Parathyroid adenoma (tissue), 2 donors: ENCODE measurements around the gene MVB12B.

Experiments used
- H2AFZ ChIP-seq: fragments of 300-600 bp; sonication (generic); one replicate; pipeline ENCODE4 v1.7.0; 2017; ENCODE audit warnings: antibody characterized with exemption, mild to moderate bottlenecking
- H3K27ac ChIP-seq: fragments of 300-600 bp; sonication (generic); one replicate; pipeline ENCODE4 v1.7.0; 2017
- H3K27me3 ChIP-seq: fragments of 300-600 bp; sonication (generic); one replicate; pipeline ENCODE4 v1.7.0; 2017; ENCODE audit warnings: low read length; ENCODE audit not compliant: control insufficient read depth, insufficient read depth
- H3K36me3 ChIP-seq: fragments of 300-600 bp; sonication (generic); one replicate; pipeline ENCODE4 v1.7.0; 2017; ENCODE audit warnings: low read length; ENCODE audit not compliant: control insufficient read depth, insufficient read depth
- H3K4me1 ChIP-seq: fragments of 300-600 bp; sonication (generic); one replicate; pipeline ENCODE4 v1.7.0; 2017; ENCODE audit warnings: control low read depth
- H3K4me2 ChIP-seq: fragments of 300-600 bp; sonication (generic); one replicate; pipeline ENCODE4 v1.7.0; 2017; ENCODE audit warnings: low read length
- H3K4me3 ChIP-seq: fragments of 300-600 bp; sonication (generic); one replicate; pipeline ENCODE4 v1.7.0; 2017; ENCODE audit warnings: low read depth, low read length
- H3K79me2 ChIP-seq: fragments of 300-600 bp; sonication (generic); one replicate; pipeline ENCODE4 v1.7.0; 2017; ENCODE audit warnings: control low read depth
- H3K9ac ChIP-seq: fragments of 300-600 bp; sonication (generic); one replicate; pipeline ENCODE4 v1.7.0; 2017; ENCODE audit warnings: mild to moderate bottlenecking
- H3K9me3 ChIP-seq: fragments of 300-600 bp; sonication (generic); one replicate; pipeline ENCODE4 v1.7.0; 2017; ENCODE audit warnings: low read length; ENCODE audit not compliant: control insufficient read depth
- TF ChIP-seq, protein P1 (sequence below): fragments of 300-600 bp; sonication (generic); IDR thresholded peaks from one replicate; pipeline ENCODE4 v1.7.0; 2017; ENCODE audit warnings: antibody characterized with exemption, mild to moderate bottlenecking
- donor health status: primary hyperparathyroidism.

Gene MVB12B

DNA sequence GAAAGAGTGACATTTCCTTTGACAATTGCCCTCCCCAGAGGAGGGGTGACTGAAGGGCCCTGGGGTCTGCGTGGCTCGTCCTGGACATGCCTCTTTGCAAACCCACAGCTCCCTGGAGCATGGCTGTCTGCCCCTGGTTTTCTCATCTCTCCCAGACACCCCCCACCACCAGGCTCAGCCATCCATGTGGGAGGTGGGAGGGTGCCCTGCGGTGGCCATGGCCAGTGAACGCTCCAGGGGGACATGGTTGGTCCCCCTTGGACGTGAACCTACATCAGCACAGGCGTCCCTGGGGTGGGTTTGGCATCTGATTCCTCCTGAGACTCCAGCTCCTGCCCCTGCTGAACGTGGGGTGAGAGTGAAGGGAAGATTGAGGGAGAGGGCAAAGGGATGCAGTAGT is 219.4 kb downstream of the MVB12B start:
- Histone ChIP-seq H2AFZ (no peak overlapping the region), H3K4me3 (no peak overlapping the region), H3K9me3 (no peaks in the 10 kb centered on the region), H3K4me2 (no peak overlapping the region), H3K36me3 (no peaks in the 10 kb centered on the region), H3K27me3 (no peaks in the 10 kb centered on the region), H3K79me2 (no peaks in the 10 kb centered on the region), H3K27ac (no peak overlapping the region), H3K4me1 (no peaks in the 10 kb centered on the region), H3K9ac (no peak overlapping the region)
- TF ChIP-seq, protein P1, sequence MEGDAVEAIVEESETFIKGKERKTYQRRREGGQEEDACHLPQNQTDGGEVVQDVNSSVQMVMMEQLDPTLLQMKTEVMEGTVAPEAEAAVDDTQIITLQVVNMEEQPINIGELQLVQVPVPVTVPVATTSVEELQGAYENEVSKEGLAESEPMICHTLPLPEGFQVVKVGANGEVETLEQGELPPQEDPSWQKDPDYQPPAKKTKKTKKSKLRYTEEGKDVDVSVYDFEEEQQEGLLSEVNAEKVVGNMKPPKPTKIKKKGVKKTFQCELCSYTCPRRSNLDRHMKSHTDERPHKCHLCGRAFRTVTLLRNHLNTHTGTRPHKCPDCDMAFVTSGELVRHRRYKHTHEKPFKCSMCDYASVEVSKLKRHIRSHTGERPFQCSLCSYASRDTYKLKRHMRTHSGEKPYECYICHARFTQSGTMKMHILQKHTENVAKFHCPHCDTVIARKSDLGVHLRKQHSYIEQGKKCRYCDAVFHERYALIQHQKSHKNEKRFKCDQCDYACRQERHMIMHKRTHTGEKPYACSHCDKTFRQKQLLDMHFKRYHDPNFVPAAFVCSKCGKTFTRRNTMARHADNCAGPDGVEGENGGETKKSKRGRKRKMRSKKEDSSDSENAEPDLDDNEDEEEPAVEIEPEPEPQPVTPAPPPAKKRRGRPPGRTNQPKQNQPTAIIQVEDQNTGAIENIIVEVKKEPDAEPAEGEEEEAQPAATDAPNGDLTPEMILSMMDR: no peak

DNA sequence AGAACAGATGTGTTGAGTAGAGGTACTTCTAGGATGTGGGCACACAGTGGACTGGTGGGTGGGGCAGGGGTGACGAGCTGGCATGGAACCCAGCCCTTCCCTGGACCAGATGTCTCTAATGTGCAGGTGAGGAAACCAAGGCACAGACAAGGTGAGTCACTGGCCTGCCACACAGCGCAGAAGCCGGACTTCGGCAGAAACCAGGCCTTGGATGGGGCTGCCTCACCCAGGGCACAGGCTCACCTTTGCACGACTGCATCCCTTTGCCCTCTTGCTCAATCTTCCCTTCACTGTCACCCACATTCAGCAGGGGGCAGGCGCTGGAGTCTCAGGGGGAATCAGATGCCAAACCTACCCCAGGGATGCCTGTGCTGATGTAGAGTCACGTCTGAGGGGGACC is 221.7 kb downstream of the MVB12B start:
- H3K36me3 ChIP-seq: no peaks in the 10 kb centered on the region
- H3K27me3 ChIP-seq: no peaks in the 10 kb centered on the region
- no peaks in the 10 kb centered on the region for H3K79me2 ChIP-seq
- no peak overlapping the region for H3K4me3 ChIP-seq
- H2AFZ ChIP-seq: no peak overlapping the region
- no peak overlapping the region for H3K9ac ChIP-seq
- TF ChIP-seq, protein P1: no peak
- H3K4me2 ChIP-seq: no peak overlapping the region
- H3K9me3 ChIP-seq: no peaks in the 10 kb centered on the region
- no peak overlapping the region for H3K27ac ChIP-seq
- H3K4me1 ChIP-seq: no peaks in the 10 kb centered on the region

DNA sequence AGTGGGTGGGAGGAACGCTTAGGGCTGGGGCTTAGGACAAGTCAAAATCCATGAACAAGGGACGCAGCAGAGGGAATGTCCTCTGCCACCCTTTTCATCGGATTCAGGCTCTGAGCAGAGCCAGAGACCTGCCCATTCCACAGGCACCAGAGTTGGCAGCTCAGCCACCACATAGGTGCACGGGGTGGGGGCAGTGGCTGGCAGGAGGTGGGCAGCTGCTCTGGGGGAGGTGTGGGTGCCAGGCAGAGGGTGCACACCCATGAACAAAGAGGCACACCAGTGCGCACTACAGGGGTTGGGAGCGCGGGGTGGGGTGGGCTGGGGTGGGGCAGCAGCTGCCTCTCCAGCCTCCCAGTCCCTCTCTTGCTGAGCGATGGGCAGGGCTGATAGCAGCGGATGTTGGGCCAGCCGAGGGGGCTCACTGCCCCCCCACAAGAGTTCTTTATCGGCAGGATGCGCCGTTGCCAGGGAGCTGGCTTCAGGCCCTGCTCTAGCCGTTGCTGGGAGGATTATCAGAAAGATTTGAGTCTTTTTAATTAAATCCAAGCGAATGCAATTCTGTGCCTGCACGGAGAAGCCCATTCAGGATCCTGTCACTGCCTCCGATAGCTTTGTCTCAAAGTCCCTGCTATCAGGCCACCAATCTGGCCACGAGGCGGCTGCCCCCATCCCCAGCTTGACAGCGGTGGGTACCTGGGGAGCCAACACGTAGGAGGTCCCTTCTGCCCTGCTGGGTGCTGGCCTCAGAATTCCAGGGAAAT is 222.8 kb downstream of the MVB12B start:
- Histone ChIP-seq H3K9ac (no peak overlapping the region), H2AFZ (no peak overlapping the region), H3K36me3 (no peaks in the 10 kb centered on the region), H3K27ac (no peak overlapping the region), H3K4me3 (no peak overlapping the region), H3K27me3 (no peaks in the 10 kb centered on the region), H3K9me3 (no peaks in the 10 kb centered on the region), H3K4me2 (no peak overlapping the region), H3K79me2 (no peaks in the 10 kb centered on the region), H3K4me1 (no peaks in the 10 kb centered on the region)
- TF ChIP-seq, protein P1: no peak

DNA sequence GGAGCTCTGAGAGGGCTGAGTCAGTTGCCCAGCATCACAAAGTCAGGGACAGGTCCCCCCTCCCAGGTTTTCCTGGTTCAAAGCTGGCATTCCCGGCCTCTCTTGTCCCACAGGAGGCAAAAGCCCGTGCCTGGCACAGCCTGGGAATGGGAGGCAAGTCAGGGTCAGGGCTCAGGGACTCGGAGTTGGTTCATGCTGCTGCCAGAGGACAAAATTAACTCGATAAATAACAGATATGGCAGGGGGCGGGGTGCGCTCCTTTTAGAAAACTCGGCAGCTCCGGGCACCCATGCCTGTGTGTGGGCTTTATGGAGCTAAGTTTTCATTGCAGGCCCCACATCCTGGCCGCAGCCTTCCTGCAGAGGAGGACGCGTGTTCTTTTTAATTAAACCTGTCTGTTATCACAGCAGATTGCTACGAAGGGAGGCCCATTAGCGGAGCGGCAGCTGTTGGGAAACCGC is 224.3 kb downstream of the MVB12B start:
- no peaks in the 10 kb centered on the region for H3K4me1 ChIP-seq
- H3K9ac ChIP-seq: no peak overlapping the region
- no peaks in the 10 kb centered on the region for H3K36me3 ChIP-seq
- no peak overlapping the region for H3K4me3 ChIP-seq
- H3K79me2 ChIP-seq: no peaks in the 10 kb centered on the region
- no peak overlapping the region for H3K4me2 ChIP-seq
- H3K9me3 ChIP-seq: no peaks in the 10 kb centered on the region
- TF ChIP-seq, protein P1: no peak
- no peak overlapping the region for H2AFZ ChIP-seq
- H3K27me3 ChIP-seq: no peaks in the 10 kb centered on the region
- H3K27ac ChIP-seq: no peak overlapping the region

DNA sequence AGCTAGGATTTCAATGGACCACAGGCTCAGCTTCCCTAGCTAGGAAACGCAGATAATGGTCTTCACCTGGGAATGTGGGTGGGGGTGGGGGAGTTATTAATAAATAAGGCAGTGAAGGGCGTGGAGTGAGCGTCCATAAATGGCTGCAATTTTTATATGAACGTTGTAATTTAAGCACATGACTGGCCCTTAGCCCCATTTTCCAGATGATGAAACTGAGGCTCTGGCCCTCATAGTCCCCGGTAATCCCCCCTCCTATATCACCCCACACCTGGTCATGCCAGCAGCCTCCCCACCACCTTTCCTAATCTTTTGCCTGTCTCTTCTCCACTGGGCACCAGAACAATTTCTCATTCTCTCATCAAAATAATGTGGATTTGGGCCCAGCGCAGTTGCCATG is 225.2 kb downstream of the MVB12B start:
- Histone ChIP-seq H3K4me2 (no peak overlapping the region), H3K27ac (no peak overlapping the region), H3K79me2 (no peaks in the 10 kb centered on the region), H3K27me3 (no peaks in the 10 kb centered on the region), H3K9ac (no peak overlapping the region), H3K9me3 (no peaks in the 10 kb centered on the region), H3K36me3 (no peaks in the 10 kb centered on the region), H3K4me3 (no peak overlapping the region), H2AFZ (no peak overlapping the region), H3K4me1 (no peaks in the 10 kb centered on the region)
- TF ChIP-seq, protein P1: no peak
